ENCODE data around the gene ANGPTL2.

Gene ANGPTL2

GRCh38 chr9:127132921-127133647 is 10.6 kb upstream of the ANGPTL2 start:
- H3K36me3 ChIP-seq (ENCODE audit: control insufficient read depth in 1 of 2, insufficient read depth in 2 of 2, low read length in 2 of 2), result no peaks in the 10 kb centered on the region
- H3K4me1 ChIP-seq (ENCODE audit: control insufficient read depth in 1 of 2, insufficient read depth in 2 of 2, low read length in 2 of 2), result peaks cover 24 to 42% of the 10 kb centered on the region in 2 donors
- H3K27me3 ChIP-seq (ENCODE audit: low read depth, low read length), result no peaks in the 10 kb centered on the region
- no peak overlapping the region for H3K4me3 ChIP-seq (ENCODE audit: low read depth in 1 of 2, low read length in 2 of 2)
- H3K9me3 ChIP-seq (ENCODE audit: control insufficient read depth in 1 of 2, low read length in 2 of 2), result no peaks in the 10 kb centered on the region
- H3K27ac ChIP-seq (ENCODE audit: low read length), result peak overlapping the region; percentile 89

GRCh38 chr9:127132375-127132774 is 9.9 kb upstream of the ANGPTL2 start:
- H3K27me3 ChIP-seq (ENCODE audit: low read depth, low read length), result no peaks in the 10 kb centered on the region
- no peaks in the 10 kb centered on the region for H3K36me3 ChIP-seq (ENCODE audit: control insufficient read depth in 1 of 2, insufficient read depth in 2 of 2, low read length in 2 of 2)
- peaks cover 24 to 44% of the 10 kb centered on the region in 2 donors for H3K4me1 ChIP-seq (ENCODE audit: control insufficient read depth in 1 of 2, insufficient read depth in 2 of 2, low read length in 2 of 2)
- H3K4me3 ChIP-seq (ENCODE audit: low read depth in 1 of 2, low read length in 2 of 2), result no peak overlapping the region
- no peaks in the 10 kb centered on the region for H3K9me3 ChIP-seq (ENCODE audit: control insufficient read depth in 1 of 2, low read length in 2 of 2)
- peak overlapping the region; percentile 89 for H3K27ac ChIP-seq (ENCODE audit: low read length)

DNA sequence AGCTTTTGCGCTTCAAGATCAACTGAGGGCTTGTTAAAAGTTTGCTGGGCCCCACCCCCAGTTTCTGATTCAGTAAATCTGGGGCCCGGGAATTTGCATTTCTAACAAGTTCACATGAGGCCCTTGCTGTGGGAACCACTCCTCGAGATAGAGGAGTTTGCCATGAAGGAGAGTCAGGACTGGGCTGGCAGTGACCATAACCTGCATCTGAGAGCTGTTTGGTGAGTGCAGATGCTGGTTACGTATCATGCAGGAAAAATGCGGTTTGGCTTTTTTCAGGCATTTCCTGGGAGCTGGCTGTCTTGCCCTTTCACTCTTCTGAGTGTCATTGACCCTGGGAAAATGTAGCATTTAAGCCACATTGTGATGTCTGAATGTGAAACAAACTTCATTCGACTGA is 9.4 kb upstream of the ANGPTL2 start:
- Histone ChIP-seq H3K9me3 (ENCODE audit: control insufficient read depth in 1 of 2, low read length in 2 of 2) (no peaks in the 10 kb centered on the region), H3K4me1 (ENCODE audit: control insufficient read depth in 1 of 2, insufficient read depth in 2 of 2, low read length in 2 of 2) (peaks cover 24 to 45% of the 10 kb centered on the region in 2 donors), H3K27me3 (ENCODE audit: low read depth, low read length) (no peaks in the 10 kb centered on the region), H3K4me3 (ENCODE audit: low read depth in 1 of 2, low read length in 2 of 2) (no peak overlapping the region), H3K27ac (ENCODE audit: low read length) (peak overlapping the region; percentile 62), H3K36me3 (ENCODE audit: control insufficient read depth in 1 of 2, insufficient read depth in 2 of 2, low read length in 2 of 2) (no peaks in the 10 kb centered on the region)

- Histone ChIP-seq H3K36me3 (ENCODE audit: control insufficient read depth in 1 of 2, insufficient read depth in 2 of 2, low read length in 2 of 2) (no peaks in the 10 kb centered on the region), H3K9me3 (ENCODE audit: control insufficient read depth in 1 of 2, low read length in 2 of 2) (no peaks in the 10 kb centered on the region), H3K27ac (ENCODE audit: low read length) (peak overlapping the region; percentile 62), H3K4me1 (ENCODE audit: control insufficient read depth in 1 of 2, insufficient read depth in 2 of 2, low read length in 2 of 2) (peaks cover 24 to 38% of the 10 kb centered on the region in 2 donors), H3K4me3 (ENCODE audit: low read depth in 1 of 2, low read length in 2 of 2) (no peak overlapping the region), H3K27me3 (ENCODE audit: low read depth, low read length) (no peaks in the 10 kb centered on the region)
These were observed 8.5 kb upstream of the ANGPTL2 start for GRCh38 chr9:127130661-127131538.

GRCh38 chr9:127130235-127130634 is 7.8 kb upstream of the ANGPTL2 start:
- H3K4me3 ChIP-seq (ENCODE audit: low read depth in 1 of 2, low read length in 2 of 2), result no peak overlapping the region
- peak overlapping the region; percentile 62 for H3K27ac ChIP-seq (ENCODE audit: low read length)
- no peaks in the 10 kb centered on the region for H3K27me3 ChIP-seq (ENCODE audit: low read depth, low read length)
- no peaks in the 10 kb centered on the region for H3K36me3 ChIP-seq (ENCODE audit: control insufficient read depth in 1 of 2, insufficient read depth in 2 of 2, low read length in 2 of 2)
- H3K9me3 ChIP-seq (ENCODE audit: control insufficient read depth in 1 of 2, low read length in 2 of 2), result no peaks in the 10 kb centered on the region
- H3K4me1 ChIP-seq (ENCODE audit: control insufficient read depth in 1 of 2, insufficient read depth in 2 of 2, low read length in 2 of 2), result peaks cover 24 to 31% of the 10 kb centered on the region in 2 donors

GRCh38 chr9:127129718-127130085 is 7.3 kb upstream of the ANGPTL2 start:
- Histone ChIP-seq H3K27ac (ENCODE audit: low read length) (no peak overlapping the region), H3K27me3 (ENCODE audit: low read depth, low read length) (no peaks in the 10 kb centered on the region), H3K36me3 (ENCODE audit: control insufficient read depth in 1 of 2, insufficient read depth in 2 of 2, low read length in 2 of 2) (no peaks in the 10 kb centered on the region), H3K9me3 (ENCODE audit: control insufficient read depth in 1 of 2, low read length in 2 of 2) (no peaks in the 10 kb centered on the region), H3K4me1 (ENCODE audit: control insufficient read depth in 1 of 2, insufficient read depth in 2 of 2, low read length in 2 of 2) (peaks cover 18 to 26% of the 10 kb centered on the region in 2 donors), H3K4me3 (ENCODE audit: low read depth in 1 of 2, low read length in 2 of 2) (no peak overlapping the region)

GRCh38 chr9:127129073-127129717 is 6.8 kb upstream of the ANGPTL2 start:
- Histone ChIP-seq H3K4me3 (ENCODE audit: low read depth in 1 of 2, low read length in 2 of 2) (no peak overlapping the region), H3K27ac (ENCODE audit: low read length) (no peak overlapping the region), H3K4me1 (ENCODE audit: control insufficient read depth in 1 of 2, insufficient read depth in 2 of 2, low read length in 2 of 2) (peaks cover 13 to 21% of the 10 kb centered on the region in 2 donors), H3K9me3 (ENCODE audit: control insufficient read depth in 1 of 2, low read length in 2 of 2) (no peaks in the 10 kb centered on the region), H3K27me3 (ENCODE audit: low read depth, low read length) (no peaks in the 10 kb centered on the region), H3K36me3 (ENCODE audit: control insufficient read depth in 1 of 2, insufficient read depth in 2 of 2, low read length in 2 of 2) (no peaks in the 10 kb centered on the region)

GRCh38 chr9:127128341-127129072 is 6.1 kb upstream of the ANGPTL2 start:
- Histone ChIP-seq H3K4me1 (ENCODE audit: control insufficient read depth in 1 of 2, insufficient read depth in 2 of 2, low read length in 2 of 2) (peaks cover 11 to 21% of the 10 kb centered on the region in 2 donors), H3K4me3 (ENCODE audit: low read depth in 1 of 2, low read length in 2 of 2) (no peak overlapping the region), H3K27me3 (ENCODE audit: low read depth, low read length) (no peaks in the 10 kb centered on the region), H3K27ac (ENCODE audit: low read length) (no peak overlapping the region), H3K9me3 (ENCODE audit: control insufficient read depth in 1 of 2, low read length in 2 of 2) (no peaks in the 10 kb centered on the region), H3K36me3 (ENCODE audit: control insufficient read depth in 1 of 2, insufficient read depth in 2 of 2, low read length in 2 of 2) (no peaks in the 10 kb centered on the region)

DNA sequence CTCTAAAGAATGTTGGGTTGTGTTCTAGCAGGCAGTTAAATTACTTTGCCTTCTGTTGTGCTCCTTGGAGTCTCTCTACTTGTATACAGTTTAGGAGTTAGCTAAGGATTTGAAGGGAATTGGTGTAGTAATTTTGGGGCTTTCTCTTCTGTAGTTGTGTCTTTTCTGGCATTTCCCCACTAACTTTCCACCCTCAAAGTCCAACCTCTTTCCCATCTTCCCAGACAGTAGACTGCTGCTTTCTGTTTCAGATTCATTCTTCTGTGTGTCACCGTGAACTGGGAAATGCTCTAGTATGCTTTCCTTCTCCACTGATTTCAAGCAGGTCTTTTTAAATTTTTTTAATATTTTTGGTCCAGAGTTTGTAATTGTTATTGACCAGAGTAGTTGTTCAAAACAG is 4.5 kb upstream of the ANGPTL2 start:
- Histone ChIP-seq H3K9me3 (ENCODE audit: control insufficient read depth in 1 of 2, low read length in 2 of 2) (no peaks in the 10 kb centered on the region), H3K4me1 (ENCODE audit: control insufficient read depth in 1 of 2, insufficient read depth in 2 of 2, low read length in 2 of 2) (peaks cover 13 to 21% of the 10 kb centered on the region in 2 donors), H3K27me3 (ENCODE audit: low read depth, low read length) (no peaks in the 10 kb centered on the region), H3K4me3 (ENCODE audit: low read depth in 1 of 2, low read length in 2 of 2) (no peak overlapping the region), H3K27ac (ENCODE audit: low read length) (peak overlapping the region; percentile 54), H3K36me3 (ENCODE audit: control insufficient read depth in 1 of 2, insufficient read depth in 2 of 2, low read length in 2 of 2) (no peaks in the 10 kb centered on the region)

GRCh38 chr9:127124792-127125191 is 2.4 kb upstream of the ANGPTL2 start:
- Histone ChIP-seq H3K4me1 (ENCODE audit: control insufficient read depth in 1 of 2, insufficient read depth in 2 of 2, low read length in 2 of 2) (peaks cover 6 to 29% of the 10 kb centered on the region in 2 donors), H3K27me3 (ENCODE audit: low read depth, low read length) (no peaks in the 10 kb centered on the region), H3K27ac (ENCODE audit: low read length) (no peak overlapping the region), H3K9me3 (ENCODE audit: control insufficient read depth in 1 of 2, low read length in 2 of 2) (no peaks in the 10 kb centered on the region), H3K4me3 (ENCODE audit: low read depth in 1 of 2, low read length in 2 of 2) (no peak overlapping the region), H3K36me3 (ENCODE audit: control insufficient read depth in 1 of 2, insufficient read depth in 2 of 2, low read length in 2 of 2) (peaks cover 0 to 3% of the 10 kb centered on the region in 2 donors)

All from muscle layer of duodenum (tissue), 2 donors.